EL (cell line): ENCODE data around the gene RPN2.

Experiments used
- DNase-seq: peaks from one replicate; pipeline ENCODE4 v3.0.0-alpha.2; 2016

The RPN2 gene

GRCh38 chr20:37188787-37189186, 9.7 kb downstream of the RPN2 start:
- no peak for DNase-seq

GRCh38 chr20:37189416-37190016, 10.4 kb downstream of the RPN2 start:
- no peak for DNase-seq

- no peak for DNase-seq
Observed at GRCh38 chr20:37190354-37191112, 11.4 kb downstream of the RPN2 start.

- peak; percentile 83 for DNase-seq
Observed at GRCh38 chr20:37192137-37192854, 13.2 kb downstream of the RPN2 start.

- DNase-seq: no peak
Observed at GRCh38 chr20:37193226-37193625, 14.1 kb downstream of the RPN2 start.

GRCh38 chr20:37193821-37194220, 14.7 kb downstream of the RPN2 start:
- DNase-seq: no peak

- DNase-seq: no peak
Observed at GRCh38 chr20:37194621-37195417, 15.7 kb downstream of the RPN2 start.

- no peak for DNase-seq
Observed at GRCh38 chr20:37198932-37199660, 20.0 kb downstream of the RPN2 start.

- no peak for DNase-seq
Observed at GRCh38 chr20:37200376-37200775, 21.2 kb downstream of the RPN2 start.

GRCh38 chr20:37200926-37201826, 22.0 kb downstream of the RPN2 start:
- DNase-seq: no peak

- DNase-seq: no peak
Observed at GRCh38 chr20:37201827-37202162, 22.7 kb downstream of the RPN2 start.

- peak; percentile 96 for DNase-seq
Observed at GRCh38 chr20:37202267-37202943, 23.3 kb downstream of the RPN2 start.

- DNase-seq: no peak
Observed at GRCh38 chr20:37204056-37204455, 24.9 kb downstream of the RPN2 start.

GRCh38 chr20:37205130-37205529, 26.0 kb downstream of the RPN2 start:
- DNase-seq: no peak

- DNase-seq: no peak
Observed at GRCh38 chr20:37205794-37206193, 26.7 kb downstream of the RPN2 start.

- DNase-seq: no peak
Observed at GRCh38 chr20:37207171-37207570, 28.0 kb downstream of the RPN2 start.

- DNase-seq: no peak
Observed at GRCh38 chr20:37209193-37209592, 30.1 kb downstream of the RPN2 start.

- DNase-seq: no peak
Observed at GRCh38 chr20:37209661-37210314, 30.7 kb downstream of the RPN2 start.

GRCh38 chr20:37218441-37218840, 39.3 kb downstream of the RPN2 start:
- DNase-seq: no peak

GRCh38 chr20:37218976-37219375, 39.8 kb downstream of the RPN2 start:
- DNase-seq: no peak
